Fibroblast of lung (primary cell): ENCODE data around the gene SLITRK6.

Experiments used
- CTCF ChIP-seq, 2 donors: IDR thresholded peaks in 1 of 2; conservative IDR thresholded peaks in 1 of 2; 1 replicate in 1 of 2; 2 replicates in 1 of 2; pipeline ENCODE4 v1.5.1; 2011 to 2012; ENCODE audit warnings: low read length in 2 of 2, control low read depth in 1 of 2, inconsistent platforms in 1 of 2, low read depth in 1 of 2, mild to moderate bottlenecking in 1 of 2
- EZH2 ChIP-seq: IDR thresholded peaks from 2 replicates; pipeline ENCODE4 v1.5.1; 2012; ENCODE audit warnings: low read length, control low read depth, mild to moderate bottlenecking; ENCODE audit errors: missing control alignments

GRCh38 chr13:85755123-85755522 is 44.1 kb downstream of the SLITRK6 start:
- TF ChIP-seq CTCF (conservative IDR thresholded peaks at IDR 0.05 in 1 of 2, IDR thresholded peaks at IDR 0.05 in 1 of 2; ENCODE audit: low read depth in 1 of 2, low read length in 2 of 2), result no peak
- no peak for TF ChIP-seq EZH2
